GM10266 (cell line): ENCODE results near the gene DCAF16.

Experiments used
- DNase-seq: peaks from one replicate; pipeline ENCODE4 v3.0.0; 2012; ENCODE audit errors: extremely low spot score
- CTCF ChIP-seq: IDR thresholded peaks from 2 replicates; pipeline ENCODE4 v1.5.1; 2012; ENCODE audit warnings: mild to moderate bottlenecking, low read depth; ENCODE audit not compliant: control insufficient read depth, insufficient read depth; ENCODE audit errors: missing control alignments

DCAF16 gene

GRCh38 chr4:17785858-17786257 lies 24.7 kb downstream of the DCAF16 start:
- DNase-seq, result no peak
- TF ChIP-seq CTCF, result no peak

DNA sequence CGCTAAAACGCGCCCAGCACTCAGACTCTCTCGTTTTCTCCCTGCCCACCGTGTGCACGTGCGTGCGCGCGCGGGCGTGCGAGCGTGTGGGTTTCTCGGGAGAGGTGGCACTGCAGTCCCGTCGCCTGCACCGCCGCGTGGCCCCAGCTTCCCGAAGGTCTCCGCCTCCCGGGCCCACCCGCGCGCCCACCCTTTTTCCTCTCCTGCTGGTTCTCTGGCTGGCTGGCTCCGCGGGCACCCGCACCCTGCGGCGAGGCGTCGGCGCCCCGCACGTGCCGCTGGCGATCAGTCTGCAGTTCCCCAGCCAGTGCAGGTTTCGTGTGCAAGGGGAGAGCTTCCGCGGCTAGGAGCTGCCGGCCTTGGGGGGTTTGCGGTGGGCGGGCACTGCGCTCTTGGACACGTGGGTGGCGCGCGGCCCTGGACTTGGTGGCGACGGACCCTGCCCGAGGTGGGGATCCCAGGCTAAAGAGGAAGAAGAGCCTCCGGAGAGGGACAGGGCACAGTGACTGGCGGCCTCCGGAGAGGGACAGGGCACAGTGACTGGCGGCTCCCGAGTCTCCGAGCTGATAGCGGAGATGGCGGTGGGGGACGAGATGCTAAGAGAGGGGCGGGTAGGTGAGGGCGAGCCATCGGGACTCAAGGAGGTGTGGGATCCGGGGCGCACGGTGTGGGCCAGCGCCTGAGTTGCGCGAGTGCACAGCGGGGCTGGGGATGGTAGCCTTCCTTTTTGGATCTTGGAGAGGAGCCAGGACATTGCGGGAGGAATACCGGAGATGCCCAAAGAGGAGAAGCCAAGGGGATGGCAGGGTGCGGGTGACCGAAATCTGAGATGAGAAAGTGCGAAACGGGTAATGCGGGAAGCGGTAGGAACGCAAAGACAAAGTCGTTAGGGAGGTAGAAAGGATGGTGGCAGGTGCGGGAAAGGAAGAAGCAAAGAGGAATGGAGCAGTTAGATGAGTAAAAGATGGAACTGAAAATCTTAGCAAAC lies 29.0 kb downstream of the DCAF16 start, which contains the start of gene FAM184B:
FAM184B (minus strand) TSS at position 322 of the 988 bp plus-strand sequence. CDS start 322 bp downstream, outside the sequence.
- no peak for DNase-seq
- TF ChIP-seq CTCF, result no peak

- DNase-seq, result no peak
Observed at GRCh38 chr4:17780501-17781299, 29.9 kb downstream of the DCAF16 start.

GRCh38 chr4:17778431-17778830 lies 32.1 kb downstream of the DCAF16 start:
- no peak for TF ChIP-seq CTCF
- no peak for DNase-seq

More at GRCh38 chr4:17780501-17781299, 29.9 kb downstream of the DCAF16 start:
- TF ChIP-seq CTCF, result no peak

- TF ChIP-seq CTCF, result no peak
- DNase-seq, result no peak
Observed at GRCh38 chr4:17773135-17773698, 37.3 kb downstream of the DCAF16 start.

- TF ChIP-seq CTCF, result no peak
- DNase-seq, result no peak
Observed at GRCh38 chr4:17771284-17771908, 39.2 kb downstream of the DCAF16 start.
